Measurements from ENCODE around the gene CMC2. TPM values are rescaled to one million over a fixed set of nuclear protein-coding genes. Genes with fewer than 3 reads are reported as not detected.

The CMC2 gene
- total and polyA plus RNA-seq, 9 of the 15 experiments (the other 6 are each of a cell fraction or from before 2014, with no cell fraction given), result 122 to 501 (median 172) TPM

DNA sequence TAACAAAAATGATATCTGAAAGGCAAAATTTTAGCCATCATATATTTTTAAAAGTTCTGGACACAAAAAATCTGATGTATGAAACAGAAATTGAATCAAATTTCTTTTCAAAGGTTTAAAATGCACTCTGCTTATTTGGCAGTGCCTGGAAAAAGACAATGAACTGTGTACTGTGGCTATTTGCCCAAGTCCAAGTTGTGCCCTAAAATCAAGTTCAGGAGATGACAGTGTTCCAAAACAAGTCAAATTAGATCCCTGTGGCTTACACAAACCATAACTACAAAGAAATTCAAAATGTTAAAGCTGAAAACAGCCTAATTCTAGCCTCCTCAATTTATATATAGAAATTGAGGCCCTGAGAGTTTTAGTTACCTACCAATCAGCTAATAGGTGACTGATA is 25.6 kb downstream of the CMC2 start:
- Histone ChIP-seq H3K4me3 (no peak overlapping the region), H2AFZ (ENCODE audit: low read depth, low read length) (no peak overlapping the region), H3K9me3 (replicated peaks; ENCODE audit: control insufficient read depth, insufficient read depth, low read depth, low read length) (no peaks in the 10 kb centered on the region), H3K9me1 (ENCODE audit: control insufficient read depth, insufficient read depth, low read length) (no peaks in the 10 kb centered on the region), H3K79me2 (ENCODE audit: control insufficient read depth, insufficient read depth, low read length) (peaks cover 30% of the 10 kb centered on the region), H3K9ac (ENCODE audit: insufficient read depth in 1 of 2, low read depth in 2 of 2, low read length in 2 of 2) (no peak overlapping the region), H3K36me3 (ENCODE audit: control insufficient read depth, insufficient read depth, low read length) (peaks cover 57% of the 10 kb centered on the region; the same call in 2 of the 3 replicates), H3K4me1 (replicated peaks in 1 of 2; ENCODE audit: control insufficient read depth in 2 of 2, insufficient read depth in 2 of 2, low read length in 2 of 2) (no peaks in the 10 kb centered on the region), H3K27ac (ENCODE audit: extremely low read depth, low read depth, low read length) (no peak overlapping the region), H3K4me2 (ENCODE audit: insufficient read depth, low read length) (no peak overlapping the region), H4K20me1 (replicated peaks; ENCODE audit: control insufficient read depth, insufficient read depth, low read length) (peaks cover 11% of the 10 kb centered on the region; the same call in 1 of the 2 replicates), H3K27me3 (ENCODE audit: control insufficient read depth in 2 of 2, insufficient read depth in 2 of 2, low read length in 2 of 2) (no peaks in the 10 kb centered on the region)
- CTCF ChIA-PET (ENCODE audit: low intra/inter-chr PET ratio), result no interaction called here
- ATAC-seq (no peak), FAIRE-seq (no peak), DNase-seq (ENCODE audit: extremely low read depth in 1 of 4, low spot score in 3 of 4) (no peak)
- POLR2A ChIA-PET, result interaction anchor here (1.3 kb wide), 1 partner anchor 9 kb away, joined by 4 read pairs; no protein-coding TSS in a partner anchor
- intact Hi-C loops (cut with micrococcal nuclease), result no loop called here
- no TSS peak for BruUV-seq (replicated peaks)
- in situ Hi-C loops (cut with MboI), result no loop called here
- TF ChIP-seq PTBP1 (IDR thresholded peaks at IDR 0.05; ENCODE audit: low read depth, low read length) (no peak), ZNF146 (CRISPR knock-in tag; IDR thresholded peaks at IDR 0.05; ENCODE audit: unreplicated experiment) (no peak), SREBF1 (IDR thresholded peaks at IDR 0.05; ENCODE audit: borderline replicate concordance, low read depth, low read length) (no peak), TAF9B (IDR thresholded peaks at IDR 0.05; ENCODE audit: partially characterized antibody) (no peak), ZNF507 (tag; conservative IDR thresholded peaks at IDR 0.05) (no peak), STAT5B (CRISPR knock-in tag; IDR thresholded peaks at IDR 0.05) (no peak), NCOA4 (IDR thresholded peaks at IDR 0.05; ENCODE audit: partially characterized antibody) (no peak)
- TF ChIP-seq, protein P1, sequence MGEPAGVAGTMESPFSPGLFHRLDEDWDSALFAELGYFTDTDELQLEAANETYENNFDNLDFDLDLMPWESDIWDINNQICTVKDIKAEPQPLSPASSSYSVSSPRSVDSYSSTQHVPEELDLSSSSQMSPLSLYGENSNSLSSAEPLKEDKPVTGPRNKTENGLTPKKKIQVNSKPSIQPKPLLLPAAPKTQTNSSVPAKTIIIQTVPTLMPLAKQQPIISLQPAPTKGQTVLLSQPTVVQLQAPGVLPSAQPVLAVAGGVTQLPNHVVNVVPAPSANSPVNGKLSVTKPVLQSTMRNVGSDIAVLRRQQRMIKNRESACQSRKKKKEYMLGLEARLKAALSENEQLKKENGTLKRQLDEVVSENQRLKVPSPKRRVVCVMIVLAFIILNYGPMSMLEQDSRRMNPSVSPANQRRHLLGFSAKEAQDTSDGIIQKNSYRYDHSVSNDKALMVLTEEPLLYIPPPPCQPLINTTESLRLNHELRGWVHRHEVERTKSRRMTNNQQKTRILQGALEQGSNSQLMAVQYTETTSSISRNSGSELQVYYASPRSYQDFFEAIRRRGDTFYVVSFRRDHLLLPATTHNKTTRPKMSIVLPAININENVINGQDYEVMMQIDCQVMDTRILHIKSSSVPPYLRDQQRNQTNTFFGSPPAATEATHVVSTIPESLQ (CRISPR knock-in tag; IDR thresholded peaks at IDR 0.05), result no peak
- TF ChIP-seq, protein P2, sequence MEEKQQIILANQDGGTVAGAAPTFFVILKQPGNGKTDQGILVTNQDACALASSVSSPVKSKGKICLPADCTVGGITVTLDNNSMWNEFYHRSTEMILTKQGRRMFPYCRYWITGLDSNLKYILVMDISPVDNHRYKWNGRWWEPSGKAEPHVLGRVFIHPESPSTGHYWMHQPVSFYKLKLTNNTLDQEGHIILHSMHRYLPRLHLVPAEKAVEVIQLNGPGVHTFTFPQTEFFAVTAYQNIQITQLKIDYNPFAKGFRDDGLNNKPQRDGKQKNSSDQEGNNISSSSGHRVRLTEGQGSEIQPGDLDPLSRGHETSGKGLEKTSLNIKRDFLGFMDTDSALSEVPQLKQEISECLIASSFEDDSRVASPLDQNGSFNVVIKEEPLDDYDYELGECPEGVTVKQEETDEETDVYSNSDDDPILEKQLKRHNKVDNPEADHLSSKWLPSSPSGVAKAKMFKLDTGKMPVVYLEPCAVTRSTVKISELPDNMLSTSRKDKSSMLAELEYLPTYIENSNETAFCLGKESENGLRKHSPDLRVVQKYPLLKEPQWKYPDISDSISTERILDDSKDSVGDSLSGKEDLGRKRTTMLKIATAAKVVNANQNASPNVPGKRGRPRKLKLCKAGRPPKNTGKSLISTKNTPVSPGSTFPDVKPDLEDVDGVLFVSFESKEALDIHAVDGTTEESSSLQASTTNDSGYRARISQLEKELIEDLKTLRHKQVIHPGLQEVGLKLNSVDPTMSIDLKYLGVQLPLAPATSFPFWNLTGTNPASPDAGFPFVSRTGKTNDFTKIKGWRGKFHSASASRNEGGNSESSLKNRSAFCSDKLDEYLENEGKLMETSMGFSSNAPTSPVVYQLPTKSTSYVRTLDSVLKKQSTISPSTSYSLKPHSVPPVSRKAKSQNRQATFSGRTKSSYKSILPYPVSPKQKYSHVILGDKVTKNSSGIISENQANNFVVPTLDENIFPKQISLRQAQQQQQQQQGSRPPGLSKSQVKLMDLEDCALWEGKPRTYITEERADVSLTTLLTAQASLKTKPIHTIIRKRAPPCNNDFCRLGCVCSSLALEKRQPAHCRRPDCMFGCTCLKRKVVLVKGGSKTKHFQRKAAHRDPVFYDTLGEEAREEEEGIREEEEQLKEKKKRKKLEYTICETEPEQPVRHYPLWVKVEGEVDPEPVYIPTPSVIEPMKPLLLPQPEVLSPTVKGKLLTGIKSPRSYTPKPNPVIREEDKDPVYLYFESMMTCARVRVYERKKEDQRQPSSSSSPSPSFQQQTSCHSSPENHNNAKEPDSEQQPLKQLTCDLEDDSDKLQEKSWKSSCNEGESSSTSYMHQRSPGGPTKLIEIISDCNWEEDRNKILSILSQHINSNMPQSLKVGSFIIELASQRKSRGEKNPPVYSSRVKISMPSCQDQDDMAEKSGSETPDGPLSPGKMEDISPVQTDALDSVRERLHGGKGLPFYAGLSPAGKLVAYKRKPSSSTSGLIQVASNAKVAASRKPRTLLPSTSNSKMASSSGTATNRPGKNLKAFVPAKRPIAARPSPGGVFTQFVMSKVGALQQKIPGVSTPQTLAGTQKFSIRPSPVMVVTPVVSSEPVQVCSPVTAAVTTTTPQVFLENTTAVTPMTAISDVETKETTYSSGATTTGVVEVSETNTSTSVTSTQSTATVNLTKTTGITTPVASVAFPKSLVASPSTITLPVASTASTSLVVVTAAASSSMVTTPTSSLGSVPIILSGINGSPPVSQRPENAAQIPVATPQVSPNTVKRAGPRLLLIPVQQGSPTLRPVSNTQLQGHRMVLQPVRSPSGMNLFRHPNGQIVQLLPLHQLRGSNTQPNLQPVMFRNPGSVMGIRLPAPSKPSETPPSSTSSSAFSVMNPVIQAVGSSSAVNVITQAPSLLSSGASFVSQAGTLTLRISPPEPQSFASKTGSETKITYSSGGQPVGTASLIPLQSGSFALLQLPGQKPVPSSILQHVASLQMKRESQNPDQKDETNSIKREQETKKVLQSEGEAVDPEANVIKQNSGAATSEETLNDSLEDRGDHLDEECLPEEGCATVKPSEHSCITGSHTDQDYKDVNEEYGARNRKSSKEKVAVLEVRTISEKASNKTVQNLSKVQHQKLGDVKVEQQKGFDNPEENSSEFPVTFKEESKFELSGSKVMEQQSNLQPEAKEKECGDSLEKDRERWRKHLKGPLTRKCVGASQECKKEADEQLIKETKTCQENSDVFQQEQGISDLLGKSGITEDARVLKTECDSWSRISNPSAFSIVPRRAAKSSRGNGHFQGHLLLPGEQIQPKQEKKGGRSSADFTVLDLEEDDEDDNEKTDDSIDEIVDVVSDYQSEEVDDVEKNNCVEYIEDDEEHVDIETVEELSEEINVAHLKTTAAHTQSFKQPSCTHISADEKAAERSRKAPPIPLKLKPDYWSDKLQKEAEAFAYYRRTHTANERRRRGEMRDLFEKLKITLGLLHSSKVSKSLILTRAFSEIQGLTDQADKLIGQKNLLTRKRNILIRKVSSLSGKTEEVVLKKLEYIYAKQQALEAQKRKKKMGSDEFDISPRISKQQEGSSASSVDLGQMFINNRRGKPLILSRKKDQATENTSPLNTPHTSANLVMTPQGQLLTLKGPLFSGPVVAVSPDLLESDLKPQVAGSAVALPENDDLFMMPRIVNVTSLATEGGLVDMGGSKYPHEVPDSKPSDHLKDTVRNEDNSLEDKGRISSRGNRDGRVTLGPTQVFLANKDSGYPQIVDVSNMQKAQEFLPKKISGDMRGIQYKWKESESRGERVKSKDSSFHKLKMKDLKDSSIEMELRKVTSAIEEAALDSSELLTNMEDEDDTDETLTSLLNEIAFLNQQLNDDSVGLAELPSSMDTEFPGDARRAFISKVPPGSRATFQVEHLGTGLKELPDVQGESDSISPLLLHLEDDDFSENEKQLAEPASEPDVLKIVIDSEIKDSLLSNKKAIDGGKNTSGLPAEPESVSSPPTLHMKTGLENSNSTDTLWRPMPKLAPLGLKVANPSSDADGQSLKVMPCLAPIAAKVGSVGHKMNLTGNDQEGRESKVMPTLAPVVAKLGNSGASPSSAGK (IDR thresholded peaks at IDR 0.05), result no peak
